Stimulated activated naive CD8-positive, alpha-beta T cell treated with anti-CD3 and anti-CD28 coated beads, Interleukin-15, amount 100 ng/mL, for 72 hours (primary cell): Measurements from ENCODE around the gene TMEM161B.
A peak's percentile ranks its signal among the peaks of the same experiment; 100 is the strongest.
"Not testable (repeated sequence)": the region's sequence is repeated elsewhere in the genome, so short reads cannot be mapped to it uniquely, and the experiment has no call there.

Source experiments
- ATAC-seq: fragments of 150-1000 bp; cut with Tn5 transposase; 2 replicates; pipeline ENCODE4 v1.10.0; 2021; ENCODE audit warnings: mild to moderate bottlenecking, moderate library complexity
- DNase-seq, 2 donors: peaks; one replicate each; pipeline ENCODE4 v3.0.0; 2021 to 2022
- H3K27ac Mint-ChIP-seq, 2 donors: one replicate each; pipeline ENCODE4 v1.8.0; 2022; ENCODE audit warnings: mild to moderate bottlenecking in 2 of 2, mixed read lengths in 2 of 2, moderate library complexity in 2 of 2
- H3K27me3 Mint-ChIP-seq: one replicate; pipeline ENCODE4 v1.8.0; 2022; ENCODE audit warnings: mixed read lengths
- H3K4me1 Mint-ChIP-seq: one replicate; pipeline ENCODE4 v1.8.0; 2022; ENCODE audit warnings: mild to moderate bottlenecking, mixed read lengths
- H3K4me3 Mint-ChIP-seq, 2 donors: one replicate each; pipeline ENCODE4 v1.8.0; 2022; ENCODE audit warnings: mild to moderate bottlenecking in 2 of 2, mixed read lengths in 2 of 2, moderate library complexity in 1 of 2
- H3K9me3 Mint-ChIP-seq, 2 donors: one replicate each; pipeline ENCODE4 v1.8.0; 2022; ENCODE audit warnings: mixed read lengths in 2 of 2

TMEM161B gene

DNA sequence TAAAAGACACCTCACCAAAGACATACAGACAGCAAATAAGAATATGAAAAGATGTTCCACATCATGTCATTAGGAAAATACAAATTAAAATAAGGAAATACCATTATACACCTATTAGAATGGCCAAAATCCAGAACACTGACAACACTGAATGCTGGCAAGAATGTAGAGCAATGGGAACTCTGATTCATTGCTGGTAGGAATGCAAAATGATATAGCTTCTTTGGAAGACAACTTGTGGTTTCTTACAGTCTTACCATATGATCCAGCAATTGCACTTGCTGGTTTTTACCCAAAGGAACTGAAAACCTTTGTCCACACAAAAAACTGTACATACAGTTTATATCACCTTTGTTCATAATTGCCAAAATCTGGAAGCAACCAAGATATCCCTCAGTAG, 6.5 kb downstream of the TMEM161B start:
- H3K9me3 Mint-ChIP-seq, result peaks cover 0 to 5% of the 10 kb centered on the region in 2 donors
- no peaks in the 10 kb centered on the region for H3K27me3 Mint-ChIP-seq
- no peak for ATAC-seq
- no peak for DNase-seq
- H3K4me3 Mint-ChIP-seq, result no peak overlapping the region
- H3K27ac Mint-ChIP-seq, result no peak overlapping the region
- H3K4me1 Mint-ChIP-seq, result peaks cover 19% of the 10 kb centered on the region

DNA sequence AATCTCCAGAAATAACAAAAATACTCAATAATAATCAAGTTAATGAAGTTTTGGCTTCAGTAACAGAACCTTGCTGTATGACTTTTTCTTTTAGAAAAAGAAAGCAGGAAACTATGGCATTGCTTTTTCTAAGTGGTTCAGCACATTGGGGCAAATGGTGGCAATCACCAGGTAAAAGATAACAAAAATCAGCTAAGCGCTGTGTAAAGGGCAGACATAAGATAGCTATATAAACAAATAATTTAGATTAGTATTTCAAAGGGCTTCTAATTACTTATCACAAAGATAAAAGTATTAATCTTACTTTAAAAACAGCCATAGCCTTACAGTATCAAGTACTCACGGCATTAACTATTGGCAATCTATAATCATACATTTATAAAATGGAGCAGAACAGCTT, 10.0 kb downstream of the TMEM161B start:
- no peak overlapping the region for H3K27ac Mint-ChIP-seq

DNA sequence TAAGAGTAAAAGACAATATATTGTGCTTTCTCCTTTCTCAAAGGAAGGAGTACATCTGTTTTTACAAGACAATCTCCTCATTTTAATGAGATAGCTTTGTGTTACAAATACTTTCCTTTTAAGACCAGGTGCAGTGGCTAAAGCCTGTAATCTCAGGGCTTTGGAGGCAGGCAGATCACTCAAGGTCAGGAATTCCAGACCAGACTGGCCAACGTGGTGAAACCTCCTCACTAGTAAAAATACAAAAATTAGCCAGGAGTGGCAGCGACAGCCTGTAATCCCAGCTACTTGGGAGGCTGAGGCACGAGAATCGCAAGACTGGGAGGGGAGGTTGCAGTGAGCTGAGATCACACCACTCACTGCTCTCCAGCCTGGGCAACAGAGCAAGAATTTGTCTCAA, 11.8 kb downstream of the TMEM161B start:
- Mint-ChIP-seq H3K4me1 (peaks cover 29% of the 10 kb centered on the region), H3K9me3 (no peaks in the 10 kb centered on the region), H3K27me3 (no peaks in the 10 kb centered on the region), H3K27ac (no peak overlapping the region), H3K4me3 (no peak overlapping the region)
- DNase-seq (no peak), ATAC-seq (no peak)

More for the DNA sequence above, 10.0 kb downstream of the TMEM161B start:
- ATAC-seq (no peak), DNase-seq (no peak)
- H3K4me1 Mint-ChIP-seq, result peaks cover 13% of the 10 kb centered on the region
- no peaks in the 10 kb centered on the region for H3K9me3 Mint-ChIP-seq
- H3K27me3 Mint-ChIP-seq, result no peaks in the 10 kb centered on the region
- no peak overlapping the region for H3K4me3 Mint-ChIP-seq

GRCh38 chr5:88256037-88256436, 12.6 kb downstream of the TMEM161B start:
- Mint-ChIP-seq H3K27ac (no peak overlapping the region), H3K4me1 (peaks cover 30% of the 10 kb centered on the region), H3K27me3 (no peaks in the 10 kb centered on the region), H3K4me3 (no peak overlapping the region), H3K9me3 (peaks cover 0 to 2% of the 10 kb centered on the region in 2 donors)
- ATAC-seq (no peak), DNase-seq (no peak)

DNA sequence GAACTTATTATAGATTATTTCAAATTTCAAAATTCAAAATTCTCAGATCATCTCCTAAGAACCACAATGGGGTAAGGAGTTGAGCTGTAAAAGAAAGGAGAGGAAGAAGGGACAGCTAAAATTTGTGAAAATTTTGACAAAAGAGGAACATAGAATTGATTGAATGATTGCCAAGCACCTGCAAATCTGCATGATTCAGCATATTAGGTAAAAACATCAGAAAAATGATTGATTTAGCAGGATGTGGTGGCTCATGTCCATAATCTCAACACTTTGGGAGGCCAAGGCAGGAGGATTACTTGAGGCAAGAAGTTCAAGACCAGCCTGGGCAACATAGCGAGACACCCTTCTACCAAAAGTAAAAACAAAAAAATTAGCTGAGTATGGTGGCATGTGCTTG, 14.3 kb downstream of the TMEM161B start:
- Mint-ChIP-seq H3K4me3 (no peak overlapping the region), H3K27me3 (no peaks in the 10 kb centered on the region), H3K4me1 (peaks cover 47% of the 10 kb centered on the region), H3K9me3 (peaks cover 0 to 7% of the 10 kb centered on the region in 2 donors), H3K27ac (no peak overlapping the region)
- ATAC-seq (no peak), DNase-seq (no peak)

GRCh38 chr5:88251048-88251711, 17.5 kb downstream of the TMEM161B start:
- Mint-ChIP-seq H3K9me3 (peaks cover 0 to 7% of the 10 kb centered on the region in 2 donors), H3K4me3 (peak overlapping the region in 1 of 2 donors; percentile 23), H3K4me1 (peaks cover 68% of the 10 kb centered on the region), H3K27me3 (no peaks in the 10 kb centered on the region), H3K27ac (peak overlapping the region; percentile 31 to 49)
- peak; percentile 98 for ATAC-seq
- DNase-seq, result peak; percentile 17 to 47

DNA sequence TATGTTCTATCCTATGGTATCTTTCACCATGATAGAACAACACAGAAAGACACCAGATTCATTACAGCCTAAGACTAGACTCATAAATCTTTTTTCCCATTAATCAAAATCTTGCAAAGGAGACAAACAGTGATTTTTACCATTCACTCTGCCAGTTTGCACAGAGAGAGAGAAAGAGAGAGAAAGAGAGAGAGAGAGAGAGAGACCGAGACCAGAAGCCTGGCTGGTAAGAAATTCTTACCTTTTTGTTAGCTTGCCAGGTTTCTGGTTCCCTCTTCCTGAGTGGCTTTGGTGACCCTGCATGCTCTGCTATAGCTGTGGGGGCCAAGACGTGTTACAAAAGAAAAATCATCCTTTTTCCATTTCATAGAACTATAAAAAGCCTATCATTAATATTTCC, 18.6 kb downstream of the TMEM161B start:
- peaks cover 0 to 7% of the 10 kb centered on the region in 2 donors for H3K9me3 Mint-ChIP-seq
- H3K4me3 Mint-ChIP-seq, result peak overlapping the region in 1 of 2 donors; percentile 40
- H3K27me3 Mint-ChIP-seq, result no peaks in the 10 kb centered on the region
- ATAC-seq (no peak), DNase-seq (no peak)
- peaks cover 67% of the 10 kb centered on the region for H3K4me1 Mint-ChIP-seq
- peak overlapping the region; percentile 71 to 97 for H3K27ac Mint-ChIP-seq

DNA sequence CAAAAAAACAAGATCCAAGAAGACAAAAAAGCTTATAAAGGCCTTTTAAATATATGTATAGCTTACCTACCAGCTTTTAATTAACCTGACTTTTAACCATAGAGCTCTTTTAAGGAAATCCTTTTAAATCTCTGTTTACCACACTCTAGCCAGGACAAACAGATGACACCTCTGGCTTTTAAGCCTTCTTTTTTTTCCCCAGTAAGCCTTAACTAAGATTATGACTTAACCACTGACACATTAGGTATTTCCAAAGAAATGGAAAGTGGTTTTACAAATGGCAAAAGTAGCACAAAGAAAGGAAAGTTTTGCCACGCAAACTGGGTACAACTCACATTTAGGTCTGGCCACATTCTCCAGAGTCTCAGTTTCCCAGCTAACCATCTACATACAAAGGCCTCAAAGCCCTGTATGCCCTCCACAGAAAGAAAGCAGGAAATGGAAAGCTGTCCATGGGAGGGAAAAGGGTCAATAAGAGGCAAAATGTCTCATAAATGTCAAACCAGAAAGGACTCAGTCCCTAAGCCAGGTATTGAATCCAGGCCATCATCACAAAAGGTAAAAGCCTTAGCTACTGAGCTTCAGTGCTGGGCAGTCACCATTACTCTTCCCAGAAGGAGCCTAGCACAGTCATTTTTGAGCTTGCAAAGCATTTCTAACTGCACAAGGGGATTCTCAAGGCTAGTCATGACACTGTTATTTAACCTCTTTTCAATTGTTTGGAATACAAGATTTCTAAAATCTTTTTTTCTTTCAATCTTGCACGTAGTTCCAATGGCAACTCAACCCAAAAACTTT, 19.7 kb downstream of the TMEM161B start:
- peaks cover 0 to 7% of the 10 kb centered on the region in 2 donors for H3K9me3 Mint-ChIP-seq
- H3K4me1 Mint-ChIP-seq, result peaks cover 72% of the 10 kb centered on the region
- DNase-seq, result no peak
- ATAC-seq, result no peak
- no peak overlapping the region for H3K27ac Mint-ChIP-seq
- no peaks in the 10 kb centered on the region for H3K27me3 Mint-ChIP-seq
- H3K4me3 Mint-ChIP-seq, result peak overlapping the region in 1 of 2 donors; percentile 15

DNA sequence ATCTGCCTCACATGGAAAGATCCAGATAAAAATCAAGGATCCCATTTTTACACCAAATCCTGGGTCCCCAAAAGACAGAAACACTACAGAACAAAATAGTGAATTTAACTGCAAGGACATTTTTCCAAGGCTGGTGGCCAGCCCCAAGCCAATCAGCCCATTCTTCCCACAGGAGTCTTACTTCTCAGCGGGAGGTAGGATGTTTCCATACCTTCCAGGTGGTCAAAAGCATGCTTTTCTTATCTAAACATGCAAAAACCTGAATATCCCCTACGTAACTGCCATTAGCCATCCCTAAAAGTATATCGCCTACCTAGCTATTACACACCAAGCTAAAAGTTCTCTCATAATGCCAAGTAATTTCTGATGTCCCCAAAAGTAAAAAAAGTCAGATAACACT, 20.6 kb downstream of the TMEM161B start:
- ATAC-seq, result no peak
- DNase-seq, result no peak
- no peak overlapping the region for H3K4me3 Mint-ChIP-seq
- H3K27me3 Mint-ChIP-seq, result no peaks in the 10 kb centered on the region
- H3K9me3 Mint-ChIP-seq, result peaks cover 0 to 7% of the 10 kb centered on the region in 2 donors
- H3K27ac Mint-ChIP-seq, result peak overlapping the region in 1 of 2 donors; percentile 54
- H3K4me1 Mint-ChIP-seq, result peaks cover 70% of the 10 kb centered on the region

- no peaks in the 10 kb centered on the region for H3K27me3 Mint-ChIP-seq
- DNase-seq (no peak), ATAC-seq (no peak)
- H3K9me3 Mint-ChIP-seq, result peaks cover 0 to 3% of the 10 kb centered on the region in 2 donors
- H3K27ac Mint-ChIP-seq, result no peak overlapping the region
- H3K4me3 Mint-ChIP-seq, result no peak overlapping the region
- peaks cover 62% of the 10 kb centered on the region for H3K4me1 Mint-ChIP-seq
Observed at GRCh38 chr5:88245893-88246244, 22.8 kb downstream of the TMEM161B start.

GRCh38 chr5:88245241-88245892, 23.3 kb downstream of the TMEM161B start:
- no peak overlapping the region for H3K4me3 Mint-ChIP-seq
- DNase-seq (no peak), ATAC-seq (no peak)
- H3K27ac Mint-ChIP-seq, result no peak overlapping the region
- no peaks in the 10 kb centered on the region for H3K27me3 Mint-ChIP-seq
- H3K9me3 Mint-ChIP-seq, result no peaks in the 10 kb centered on the region
- H3K4me1 Mint-ChIP-seq, result peaks cover 57% of the 10 kb centered on the region

GRCh38 chr5:88244686-88245085, 24.0 kb downstream of the TMEM161B start:
- no peaks in the 10 kb centered on the region for H3K9me3 Mint-ChIP-seq
- H3K4me1 Mint-ChIP-seq, result peaks cover 50% of the 10 kb centered on the region
- H3K27me3 Mint-ChIP-seq, result no peaks in the 10 kb centered on the region
- no peak for DNase-seq
- no peak for ATAC-seq
- H3K27ac Mint-ChIP-seq, result no peak overlapping the region
- no peak overlapping the region for H3K4me3 Mint-ChIP-seq

GRCh38 chr5:88243493-88243892, 25.2 kb downstream of the TMEM161B start:
- ATAC-seq, DNase-seq, H3K9me3 Mint-ChIP-seq, H3K27me3 Mint-ChIP-seq, H3K27ac Mint-ChIP-seq, H3K4me3 Mint-ChIP-seq: not testable (repeated sequence)
- H3K4me1 Mint-ChIP-seq, result peaks cover 38% of the 10 kb centered on the region

GRCh38 chr5:88238732-88239131, 29.9 kb downstream of the TMEM161B start:
- no peak for DNase-seq
- Mint-ChIP-seq H3K27ac (no peak overlapping the region), H3K9me3 (no peaks in the 10 kb centered on the region), H3K27me3 (no peaks in the 10 kb centered on the region), H3K4me1 (peaks cover 12% of the 10 kb centered on the region), H3K4me3 (no peak overlapping the region)
- ATAC-seq, result no peak

GRCh38 chr5:88236866-88237642, 31.6 kb downstream of the TMEM161B start:
- Mint-ChIP-seq H3K4me3 (no peak overlapping the region), H3K4me1 (peaks cover 7% of the 10 kb centered on the region), H3K9me3 (no peaks in the 10 kb centered on the region), H3K27me3 (no peaks in the 10 kb centered on the region), H3K27ac (no peak overlapping the region)
- no peak for DNase-seq
- ATAC-seq, result no peak
